ENCODE measurements around the gene MCC.

MCC gene

GRCh38 chr5:113520899-113521298, 32.6 kb upstream of the MCC start:
- H3K36me3 ChIP-seq (replicated peaks; ENCODE audit: insufficient read depth, low read length): no peaks in the 10 kb centered on the region
- H3K4me2 ChIP-seq (ENCODE audit: low read depth, low read length): no peak overlapping the region
- no peaks in the 10 kb centered on the region for H3K4me1 ChIP-seq (ENCODE audit: low read length)
- DNase-seq: no peak
- no peaks in the 10 kb centered on the region for H3K9me3 ChIP-seq (replicated peaks; ENCODE audit: insufficient read depth, low read length)
- H3K9ac ChIP-seq (ENCODE audit: low read length): no peak overlapping the region
- TF ChIP-seq CTCF (IDR thresholded peaks at IDR 0.05; ENCODE audit: low read length) (no peak), EZH2 (optimal IDR thresholded peaks at IDR 0.05; ENCODE audit: low read depth, low read length) (no peak), EZH2phosphoT487 (IDR thresholded peaks at IDR 0.05; ENCODE audit: low read length) (no peak)
- no peaks in the 10 kb centered on the region for H3F3A ChIP-seq (ENCODE audit: insufficient read depth, low read length)
- H3K4me3 ChIP-seq (ENCODE audit: low read length): no peak overlapping the region
- H3K79me2 ChIP-seq (ENCODE audit: low read length): peaks cover 10% of the 10 kb centered on the region; the same call in 1 of the 2 replicates
- H4K20me1 ChIP-seq (ENCODE audit: insufficient read depth, low read length): no peaks in the 10 kb centered on the region
- no peaks in the 10 kb centered on the region for H3K9me2 ChIP-seq (replicated peaks; ENCODE audit: insufficient read depth, low read length)
- H3K27me3 ChIP-seq (replicated peaks; ENCODE audit: insufficient read depth, low read length): no peaks in the 10 kb centered on the region
- no peak overlapping the region for H2AFZ ChIP-seq (ENCODE audit: low read length)
- no peak overlapping the region for H3K27ac ChIP-seq (ENCODE audit: low read length)

GRCh38 chr5:113520429-113520828, 32.2 kb upstream of the MCC start:
- no peak overlapping the region for H3K4me2 ChIP-seq (ENCODE audit: low read depth, low read length)
- no peak for TF ChIP-seq CTCF (IDR thresholded peaks at IDR 0.05; ENCODE audit: low read length)
- no peak for TF ChIP-seq EZH2 (optimal IDR thresholded peaks at IDR 0.05; ENCODE audit: low read depth, low read length)
- TF ChIP-seq EZH2phosphoT487 (IDR thresholded peaks at IDR 0.05; ENCODE audit: low read length): no peak

GRCh38 chr5:113519412-113519811, 31.2 kb upstream of the MCC start:
- H3K27ac ChIP-seq (ENCODE audit: low read length): no peak overlapping the region
- DNase-seq: no peak
- peaks cover 20% of the 10 kb centered on the region for H3K79me2 ChIP-seq (ENCODE audit: low read length)
- no peak overlapping the region for H3K4me2 ChIP-seq (ENCODE audit: low read depth, low read length)
- H3K27me3 ChIP-seq (replicated peaks; ENCODE audit: insufficient read depth, low read length): no peaks in the 10 kb centered on the region
- H3K36me3 ChIP-seq (replicated peaks; ENCODE audit: insufficient read depth, low read length): no peaks in the 10 kb centered on the region
- no peak overlapping the region for H3K9ac ChIP-seq (ENCODE audit: low read length)
- no peaks in the 10 kb centered on the region for H3K9me3 ChIP-seq (replicated peaks; ENCODE audit: insufficient read depth, low read length)
- no peaks in the 10 kb centered on the region for H3K9me2 ChIP-seq (replicated peaks; ENCODE audit: insufficient read depth, low read length)
- no peaks in the 10 kb centered on the region for H3F3A ChIP-seq (ENCODE audit: insufficient read depth, low read length)
- H2AFZ ChIP-seq (ENCODE audit: low read length): no peak overlapping the region
- 0 out of 2 replicates have a peak, but pooled peaks cover 4% of the 10 kb centered on the region for H3K4me1 ChIP-seq (ENCODE audit: low read length)
- H4K20me1 ChIP-seq (ENCODE audit: insufficient read depth, low read length): no peaks in the 10 kb centered on the region
- no peak for TF ChIP-seq CTCF (IDR thresholded peaks at IDR 0.05; ENCODE audit: low read length)
- no peak overlapping the region for H3K4me3 ChIP-seq (ENCODE audit: low read length)

More at GRCh38 chr5:113520429-113520828, 32.2 kb upstream of the MCC start:
- no peaks in the 10 kb centered on the region for H4K20me1 ChIP-seq (ENCODE audit: insufficient read depth, low read length)
- no peak overlapping the region for H3K27ac ChIP-seq (ENCODE audit: low read length)
- peaks cover 14% of the 10 kb centered on the region; the same call in 1 of the 2 replicates for H3K79me2 ChIP-seq (ENCODE audit: low read length)
- no peak for DNase-seq
- no peak overlapping the region for H3K4me3 ChIP-seq (ENCODE audit: low read length)
- no peaks in the 10 kb centered on the region for H3K36me3 ChIP-seq (replicated peaks; ENCODE audit: insufficient read depth, low read length)
- H2AFZ ChIP-seq (ENCODE audit: low read length): no peak overlapping the region
- H3K9me3 ChIP-seq (replicated peaks; ENCODE audit: insufficient read depth, low read length): no peaks in the 10 kb centered on the region
- H3K4me1 ChIP-seq (ENCODE audit: low read length): no peaks in the 10 kb centered on the region
- no peaks in the 10 kb centered on the region for H3K9me2 ChIP-seq (replicated peaks; ENCODE audit: insufficient read depth, low read length)
- no peaks in the 10 kb centered on the region for H3F3A ChIP-seq (ENCODE audit: insufficient read depth, low read length)
- no peak overlapping the region for H3K9ac ChIP-seq (ENCODE audit: low read length)
- H3K27me3 ChIP-seq (replicated peaks; ENCODE audit: insufficient read depth, low read length): no peaks in the 10 kb centered on the region

All from MM.1S (cell line).